DOHH2 (cell line): ENCODE measurements around the gene AASDH.

ENCODE experiments used
- H3F3A ChIP-seq: fragments of 200-600 bp; sonication (generic), shearing (Covaris generic); 2 replicates; pipeline ENCODE4 v1.6.0; 2016; ENCODE audit warnings: antibody characterized with exemption, mild to moderate bottlenecking; ENCODE audit not compliant: control insufficient read depth, insufficient read depth
- H3K27ac ChIP-seq: fragments of 200-600 bp; sonication (generic); 2 replicates; pipeline ENCODE4 v1.5.1; 2014; ENCODE audit warnings: low read depth, mild to moderate bottlenecking, low read length, moderate library complexity
- H3K27me3 ChIP-seq: fragments of 200-600 bp; sonication (generic); 2 replicates; pipeline ENCODE4 v1.6.1; 2014; ENCODE audit warnings: mild to moderate bottlenecking, low read length, mixed read lengths; ENCODE audit not compliant: control insufficient read depth
- H3K36me3 ChIP-seq: fragments of 200-600 bp; sonication (generic); 2 replicates; pipeline ENCODE4 v1.6.1; 2014; ENCODE audit warnings: mild to moderate bottlenecking, low read length, moderate library complexity, mixed read lengths; ENCODE audit not compliant: control insufficient read depth
- H3K4me1 ChIP-seq: fragments of 200-600 bp; sonication (generic); 2 replicates; pipeline ENCODE4 v1.6.1; 2014; ENCODE audit warnings: mild to moderate bottlenecking, low read length, mixed read lengths; ENCODE audit not compliant: control insufficient read depth
- H3K4me2 ChIP-seq: fragments of 200-600 bp; sonication (generic); 2 replicates; pipeline ENCODE4 v1.6.0; 2014; ENCODE audit warnings: mild to moderate bottlenecking, low read length, moderate library complexity
- H3K4me3 ChIP-seq: fragments of 200-600 bp; sonication (generic); 2 replicates; pipeline ENCODE4 v1.5.1; 2014; ENCODE audit warnings: mild to moderate bottlenecking, low read length, mixed read lengths
- H3K79me2 ChIP-seq: fragments of 200-600 bp; sonication (generic); 2 replicates; pipeline ENCODE4 v1.6.1; 2014; ENCODE audit warnings: mild to moderate bottlenecking, low read length, mixed read lengths; ENCODE audit not compliant: control insufficient read depth
- H3K9me2 ChIP-seq: fragments of 200-600 bp; sonication (generic); replicated peaks from 2 replicates; pipeline ENCODE4 v1.6.1; 2014; ENCODE audit warnings: mild to moderate bottlenecking, low read length, mixed read lengths; ENCODE audit not compliant: control insufficient read depth
- H3K9me3 ChIP-seq: fragments of 200-600 bp; sonication (generic); 2 replicates; pipeline ENCODE4 v1.6.1; 2014; ENCODE audit warnings: antibody characterized with exemption, low read length, mixed read lengths; ENCODE audit not compliant: control insufficient read depth, insufficient read depth
- H4K20me1 ChIP-seq: fragments of 200-600 bp; sonication (generic); 2 replicates; pipeline ENCODE4 v1.6.0; 2014; ENCODE audit warnings: low read depth, mild to moderate bottlenecking, antibody characterized with exemption, low read length, moderate library complexity; ENCODE audit not compliant: control insufficient read depth, insufficient read depth
- EZH2phosphoT487 ChIP-seq: fragments of 200-600 bp; sonication (generic); IDR thresholded peaks from 2 replicates; pipeline ENCODE4 v1.6.1; 2017; ENCODE audit warnings: borderline replicate concordance, mild to moderate bottlenecking, antibody characterized with exemption, low read length, moderate library complexity, mixed read lengths
- TF ChIP-seq, protein P1 (sequence below): fragments of 200-600 bp; sonication (generic); IDR thresholded peaks from one replicate; pipeline ENCODE4 v1.5.1; 2014; ENCODE audit warnings: antibody characterized with exemption, mild to moderate bottlenecking, low read depth, low read length; ENCODE audit not compliant: poor library complexity, severe bottlenecking

AASDH gene

DNA sequence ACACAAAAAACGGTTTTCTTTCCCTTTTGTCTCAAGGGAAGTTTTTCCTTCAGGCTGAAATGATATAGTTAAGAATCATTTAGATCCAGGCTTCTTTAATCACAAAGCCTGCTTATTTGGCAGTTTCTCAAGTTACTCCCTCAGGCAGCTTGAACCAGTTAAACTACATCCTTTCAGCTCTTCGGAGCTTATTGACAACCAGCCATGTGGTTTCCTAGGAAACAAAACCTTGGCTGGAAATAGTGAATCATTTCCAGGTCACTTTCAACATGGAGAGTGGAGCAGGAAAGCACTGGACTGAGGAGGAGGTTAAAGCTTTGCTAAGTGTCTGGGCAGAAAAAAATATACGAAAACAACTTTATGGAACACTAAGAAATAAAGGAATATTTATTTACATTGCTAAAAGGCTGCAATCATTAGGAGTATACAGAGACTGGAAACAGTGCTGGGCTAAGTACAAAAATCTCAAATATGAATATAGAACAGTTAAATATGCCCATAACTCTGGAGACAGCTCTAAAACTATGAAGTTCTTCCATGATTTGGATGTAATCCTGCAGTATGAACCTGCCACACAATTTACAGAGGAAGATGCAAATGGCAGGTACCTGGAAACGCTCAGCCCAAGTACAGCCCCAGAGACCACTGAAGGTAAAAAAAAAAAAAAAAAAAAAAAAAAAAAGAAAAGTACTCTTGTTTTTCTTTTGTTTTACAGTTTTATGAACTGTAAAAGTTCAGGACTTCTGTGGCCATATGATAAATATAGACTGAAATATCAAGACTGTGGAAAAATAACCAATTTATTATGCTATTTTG, 23.2 kb upstream of the AASDH start:
- Histone ChIP-seq H3K9me2 (no peaks in the 10 kb centered on the region), H3F3A (peaks cover 4% of the 10 kb centered on the region; the same call in 1 of the 2 replicates), H3K79me2 (peaks cover 96% of the 10 kb centered on the region), H3K9me3 (no peaks in the 10 kb centered on the region), H4K20me1 (peaks cover 14% of the 10 kb centered on the region), H3K4me1 (no peaks in the 10 kb centered on the region), H3K27me3 (no peaks in the 10 kb centered on the region), H3K4me2 (no peak overlapping the region), H3K27ac (no peak overlapping the region), H3K4me3 (no peak overlapping the region), H3K36me3 (peaks cover 41% of the 10 kb centered on the region)
- no peak for TF ChIP-seq EZH2phosphoT487
- TF ChIP-seq, protein P1, sequence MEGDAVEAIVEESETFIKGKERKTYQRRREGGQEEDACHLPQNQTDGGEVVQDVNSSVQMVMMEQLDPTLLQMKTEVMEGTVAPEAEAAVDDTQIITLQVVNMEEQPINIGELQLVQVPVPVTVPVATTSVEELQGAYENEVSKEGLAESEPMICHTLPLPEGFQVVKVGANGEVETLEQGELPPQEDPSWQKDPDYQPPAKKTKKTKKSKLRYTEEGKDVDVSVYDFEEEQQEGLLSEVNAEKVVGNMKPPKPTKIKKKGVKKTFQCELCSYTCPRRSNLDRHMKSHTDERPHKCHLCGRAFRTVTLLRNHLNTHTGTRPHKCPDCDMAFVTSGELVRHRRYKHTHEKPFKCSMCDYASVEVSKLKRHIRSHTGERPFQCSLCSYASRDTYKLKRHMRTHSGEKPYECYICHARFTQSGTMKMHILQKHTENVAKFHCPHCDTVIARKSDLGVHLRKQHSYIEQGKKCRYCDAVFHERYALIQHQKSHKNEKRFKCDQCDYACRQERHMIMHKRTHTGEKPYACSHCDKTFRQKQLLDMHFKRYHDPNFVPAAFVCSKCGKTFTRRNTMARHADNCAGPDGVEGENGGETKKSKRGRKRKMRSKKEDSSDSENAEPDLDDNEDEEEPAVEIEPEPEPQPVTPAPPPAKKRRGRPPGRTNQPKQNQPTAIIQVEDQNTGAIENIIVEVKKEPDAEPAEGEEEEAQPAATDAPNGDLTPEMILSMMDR: no peak

DNA sequence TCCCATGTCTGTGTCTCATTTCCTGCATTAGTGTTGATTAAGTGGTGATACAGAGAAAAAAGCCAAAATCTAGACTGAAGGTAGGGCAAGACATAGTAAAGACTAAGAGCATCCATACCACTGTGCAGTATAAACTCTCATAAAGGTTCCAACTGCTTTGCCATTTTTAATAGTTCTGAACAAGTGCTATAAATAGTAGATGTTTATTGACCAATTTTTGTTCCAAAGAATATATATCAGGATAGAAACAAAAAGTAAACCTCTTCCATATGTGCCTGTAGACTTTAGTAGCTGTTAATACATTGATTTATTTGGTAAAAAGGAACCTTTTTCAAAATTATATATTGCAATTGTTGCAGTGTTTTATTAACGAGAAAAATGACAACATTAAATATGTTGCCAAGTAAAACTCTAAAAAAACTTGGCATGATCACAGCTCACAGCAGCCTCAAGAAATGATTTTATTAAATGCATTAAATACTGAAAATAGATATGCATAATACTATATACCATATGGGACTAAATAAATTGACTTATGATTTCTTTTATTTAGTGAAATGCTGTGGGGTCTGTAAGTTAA, 22.3 kb upstream of the AASDH start:
- no peaks in the 10 kb centered on the region for H3K4me1 ChIP-seq
- peaks cover 14% of the 10 kb centered on the region for H4K20me1 ChIP-seq
- H3F3A ChIP-seq: peaks cover 4% of the 10 kb centered on the region; the same call in 1 of the 2 replicates
- TF ChIP-seq EZH2phosphoT487: no peak
- TF ChIP-seq, protein P1: no peak
- no peak overlapping the region for H3K4me3 ChIP-seq
- H3K36me3 ChIP-seq: peaks cover 49% of the 10 kb centered on the region
- H3K27me3 ChIP-seq: no peaks in the 10 kb centered on the region
- no peak overlapping the region for H3K4me2 ChIP-seq
- no peaks in the 10 kb centered on the region for H3K9me2 ChIP-seq
- H3K9me3 ChIP-seq: no peaks in the 10 kb centered on the region
- H3K79me2 ChIP-seq: peaks cover 87% of the 10 kb centered on the region
- H3K27ac ChIP-seq: no peak overlapping the region

DNA sequence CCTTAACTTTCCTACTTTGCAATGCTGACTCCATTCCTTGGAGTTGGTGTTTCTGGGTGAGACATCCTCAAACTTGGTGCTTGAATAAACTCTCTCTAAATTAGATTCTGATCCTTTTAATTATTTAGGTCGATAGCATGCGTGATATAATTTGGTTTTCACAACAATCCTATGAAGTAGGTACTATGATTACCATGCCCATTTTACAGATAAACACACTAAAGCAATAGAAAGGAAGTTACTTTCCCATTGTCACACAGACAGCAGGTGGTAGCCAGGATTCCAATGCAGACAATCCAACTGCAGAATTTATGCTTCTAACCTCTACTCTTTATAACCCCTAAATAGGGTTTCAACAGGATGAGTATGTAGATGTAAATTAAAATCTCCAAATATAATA, 21.7 kb upstream of the AASDH start:
- H3K27ac ChIP-seq: no peak overlapping the region

More for the DNA sequence above, 21.7 kb upstream of the AASDH start:
- Histone ChIP-seq H3K4me2 (no peak overlapping the region), H3K79me2 (peaks cover 83% of the 10 kb centered on the region), H3K4me1 (no peaks in the 10 kb centered on the region), H3K9me3 (no peaks in the 10 kb centered on the region), H3F3A (peaks cover 4% of the 10 kb centered on the region; the same call in 1 of the 2 replicates), H3K27me3 (no peaks in the 10 kb centered on the region), H4K20me1 (peaks cover 10% of the 10 kb centered on the region), H3K36me3 (peaks cover 56% of the 10 kb centered on the region), H3K4me3 (no peak overlapping the region), H3K9me2 (no peaks in the 10 kb centered on the region)
- TF ChIP-seq, protein P1: no peak
- no peak for TF ChIP-seq EZH2phosphoT487
